GM06990 (cell line): Measurements from ENCODE around the gene MRPL27.

Experiments
- DNase-seq: peaks from one replicate; pipeline ENCODE4 v3.0.0-alpha.2; 2011; ENCODE audit not compliant: insufficient read length; ENCODE audit errors: extremely low read depth
- H3K27me3 ChIP-seq: replicated peaks from 2 replicates; pipeline ENCODE4 v1.6.0; 2011; ENCODE audit warnings: low read length; ENCODE audit not compliant: control insufficient read depth, insufficient read depth
- H3K36me3 ChIP-seq: 2 replicates; pipeline ENCODE4 v1.5.1; 2011; ENCODE audit warnings: low read length; ENCODE audit not compliant: control insufficient read depth, insufficient read depth
- H3K4me3 ChIP-seq: replicated peaks from 2 replicates; pipeline ENCODE4 v1.5.1; 2011; ENCODE audit warnings: low read depth, mild to moderate bottlenecking, control low read depth, low read length
- TF ChIP-seq, protein P1 (sequence below): IDR thresholded peaks from 2 replicates; pipeline ENCODE4 v1.5.1; 2011; ENCODE audit warnings: low read length, control low read depth, mild to moderate bottlenecking, inconsistent platforms; ENCODE audit not compliant: insufficient read depth, poor library complexity, severe bottlenecking

Gene MRPL27

GRCh38 chr17:50356892-50357510 lies 16.0 kb downstream of the MRPL27 start:
- Histone ChIP-seq H3K36me3 (peaks cover 29% of the 10 kb centered on the region), H3K4me3 (no peak overlapping the region), H3K27me3 (no peaks in the 10 kb centered on the region)
- no peak for DNase-seq
- TF ChIP-seq, protein P1, sequence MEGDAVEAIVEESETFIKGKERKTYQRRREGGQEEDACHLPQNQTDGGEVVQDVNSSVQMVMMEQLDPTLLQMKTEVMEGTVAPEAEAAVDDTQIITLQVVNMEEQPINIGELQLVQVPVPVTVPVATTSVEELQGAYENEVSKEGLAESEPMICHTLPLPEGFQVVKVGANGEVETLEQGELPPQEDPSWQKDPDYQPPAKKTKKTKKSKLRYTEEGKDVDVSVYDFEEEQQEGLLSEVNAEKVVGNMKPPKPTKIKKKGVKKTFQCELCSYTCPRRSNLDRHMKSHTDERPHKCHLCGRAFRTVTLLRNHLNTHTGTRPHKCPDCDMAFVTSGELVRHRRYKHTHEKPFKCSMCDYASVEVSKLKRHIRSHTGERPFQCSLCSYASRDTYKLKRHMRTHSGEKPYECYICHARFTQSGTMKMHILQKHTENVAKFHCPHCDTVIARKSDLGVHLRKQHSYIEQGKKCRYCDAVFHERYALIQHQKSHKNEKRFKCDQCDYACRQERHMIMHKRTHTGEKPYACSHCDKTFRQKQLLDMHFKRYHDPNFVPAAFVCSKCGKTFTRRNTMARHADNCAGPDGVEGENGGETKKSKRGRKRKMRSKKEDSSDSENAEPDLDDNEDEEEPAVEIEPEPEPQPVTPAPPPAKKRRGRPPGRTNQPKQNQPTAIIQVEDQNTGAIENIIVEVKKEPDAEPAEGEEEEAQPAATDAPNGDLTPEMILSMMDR = no peak

GRCh38 chr17:50356418-50356817 lies 16.6 kb downstream of the MRPL27 start:
- Histone ChIP-seq H3K27me3 (no peaks in the 10 kb centered on the region), H3K4me3 (no peak overlapping the region), H3K36me3 (peaks cover 29% of the 10 kb centered on the region)
- TF ChIP-seq, protein P1 = no peak
- DNase-seq = no peak

DNA sequence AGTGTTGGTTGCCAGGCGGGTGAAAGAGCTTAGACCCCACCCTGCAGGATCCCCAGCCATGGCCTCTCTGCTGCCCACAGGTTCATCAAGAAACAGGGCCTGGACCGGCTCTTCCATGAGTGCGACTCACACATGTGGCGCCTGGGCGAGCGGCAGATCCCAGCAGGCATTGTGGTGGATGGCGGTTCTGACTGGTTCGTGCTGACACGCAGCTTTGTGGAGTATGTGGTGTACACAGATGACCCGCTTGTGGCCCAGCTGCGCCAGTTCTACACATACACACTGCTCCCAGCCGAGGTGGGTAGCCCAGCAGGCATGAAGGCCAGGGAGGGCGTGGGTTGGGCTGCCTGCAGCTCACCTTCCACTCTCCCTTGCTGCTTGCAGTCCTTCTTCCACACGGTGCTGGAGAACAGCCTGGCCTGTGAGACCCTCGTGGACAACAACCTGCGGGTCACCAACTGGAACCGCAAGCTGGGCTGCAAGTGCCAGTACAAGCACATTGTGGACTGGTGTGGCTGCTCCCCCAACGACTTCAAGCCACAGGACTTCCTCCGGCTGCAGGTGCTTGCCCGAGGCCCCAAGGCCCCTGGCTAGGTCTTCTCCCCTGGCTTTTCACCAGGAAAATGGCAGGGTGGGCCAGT lies 17.2 kb downstream of the MRPL27 start:
- H3K36me3 ChIP-seq = peaks cover 29% of the 10 kb centered on the region
- H3K27me3 ChIP-seq = no peaks in the 10 kb centered on the region
- no peak overlapping the region for H3K4me3 ChIP-seq
- no peak for DNase-seq
- TF ChIP-seq, protein P1 = no peak

DNA sequence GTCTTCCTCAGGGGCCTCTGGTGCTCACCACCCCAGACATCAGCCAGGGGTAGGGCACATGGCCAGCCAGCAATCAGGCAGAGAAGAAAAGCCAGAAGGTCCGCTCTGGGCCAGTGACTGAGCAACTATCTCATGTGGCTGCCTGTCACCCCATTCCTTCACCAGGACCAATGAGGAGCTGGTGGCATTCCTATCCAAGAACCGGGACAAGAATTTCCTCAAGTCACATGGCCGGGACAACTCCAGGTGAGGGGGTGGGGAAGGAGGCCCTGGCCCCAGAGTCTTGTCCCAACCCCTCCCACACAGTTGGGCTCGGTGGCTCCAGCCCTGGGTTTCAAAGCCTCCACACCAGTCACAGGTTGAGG lies 17.7 kb downstream of the MRPL27 start:
- DNase-seq = no peak
- Histone ChIP-seq H3K27me3 (no peaks in the 10 kb centered on the region), H3K4me3 (no peak overlapping the region), H3K36me3 (peaks cover 29% of the 10 kb centered on the region)
- TF ChIP-seq, protein P1 = no peak

GRCh38 chr17:50354776-50355175 lies 18.2 kb downstream of the MRPL27 start:
- H3K27me3 ChIP-seq = no peaks in the 10 kb centered on the region
- TF ChIP-seq, protein P1 = no peak
- peaks cover 29% of the 10 kb centered on the region for H3K36me3 ChIP-seq

More at GRCh38 chr17:50354776-50355175, 18.2 kb downstream of the MRPL27 start:
- DNase-seq = no peak
- no peak overlapping the region for H3K4me3 ChIP-seq
